HG02884 (cell line): ENCODE data around the gene BLM.
"Not testable (repeated sequence)": the region's sequence is repeated elsewhere in the genome, so short reads cannot be mapped to it uniquely, and the experiment has no call there.

ENCODE experiments used
- ATAC-seq: cut with Tn5 transposase; IDR thresholded peaks from one replicate; pipeline ENCODE4 v1.9.1; 2021; ENCODE audit warnings: mild to moderate bottlenecking, moderate library complexity; ENCODE audit not compliant: unreplicated experiment

The BLM gene

GRCh38 chr15:90818251-90819210 lies 101.4 kb downstream of the BLM start:
- ATAC-seq = no peak

- ATAC-seq = no peak
Measured at GRCh38 chr15:90819390-90819789, 102.2 kb downstream of the BLM start.

GRCh38 chr15:90819850-90820249 lies 102.7 kb downstream of the BLM start:
- no peak for ATAC-seq

GRCh38 chr15:90820481-90820880 lies 103.3 kb downstream of the BLM start:
- ATAC-seq = no peak

- ATAC-seq = no peak
Measured at GRCh38 chr15:90822204-90822955, 105.2 kb downstream of the BLM start.

- no peak for ATAC-seq
Measured at GRCh38 chr15:90823455-90823974, 106.4 kb downstream of the BLM start.

GRCh38 chr15:90825115-90825899 lies 108.2 kb downstream of the BLM start:
- not testable (repeated sequence) for ATAC-seq

- not testable (repeated sequence) for ATAC-seq
Measured at GRCh38 chr15:90826206-90826885, 109.2 kb downstream of the BLM start.

- ATAC-seq = no peak
Measured at GRCh38 chr15:90826886-90827435, 109.8 kb downstream of the BLM start.

GRCh38 chr15:90828111-90828510 lies 111.0 kb downstream of the BLM start:
- ATAC-seq = no peak

- ATAC-seq = no peak
Measured at GRCh38 chr15:90829126-90829525, 112.0 kb downstream of the BLM start.

GRCh38 chr15:90829942-90830440 lies 112.8 kb downstream of the BLM start:
- no peak for ATAC-seq

- no peak for ATAC-seq
Measured at GRCh38 chr15:90834626-90835025, 117.5 kb downstream of the BLM start.

- ATAC-seq = no peak
Measured at GRCh38 chr15:90836296-90836871, 119.2 kb downstream of the BLM start.

- no peak for ATAC-seq
Measured at GRCh38 chr15:90837094-90837493, 119.9 kb downstream of the BLM start.

- ATAC-seq = no peak
Measured at GRCh38 chr15:90838139-90838538, 121.0 kb downstream of the BLM start.

GRCh38 chr15:90838544-90838943 lies 121.4 kb downstream of the BLM start:
- no peak for ATAC-seq

- ATAC-seq = no peak
Measured at GRCh38 chr15:90839187-90840071, 122.3 kb downstream of the BLM start.
